Spleen (tissue), 11 donors: Measurements from ENCODE around the gene TOR4A. TPM values are rescaled to one million over a fixed set of nuclear protein-coding genes. Genes with fewer than 3 reads are reported as not detected.

Experiments used
- DNase-seq: peaks from one replicate; pipeline ENCODE4 v3.0.0-alpha.2; 2020
- H3K27ac ChIP-seq, 8 donors: fragments of 200-600 bp; sonication (generic) in 7 of 8; 1 replicate in 4 of 8; 2 replicates in 4 of 8; pipeline versions ENCODE4 v1.5.0 to v1.8.0; 2016 to 2021; ENCODE audit warnings: inconsistent platforms in 4 of 8, mild to moderate bottlenecking in 4 of 8, moderate library complexity in 1 of 8
- H3K27me3 ChIP-seq, 7 donors: fragments of 200-600 bp; sonication (generic) in 6 of 7; replicated peaks in 1 of 7; 1 replicate in 4 of 7; 2 replicates in 3 of 7; pipeline versions ENCODE4 v1.5.0 to v1.8.0; 2016 to 2021; ENCODE audit warnings: inconsistent platforms in 3 of 7, mild to moderate bottlenecking in 1 of 7
- H3K36me3 ChIP-seq, 6 donors: fragments of 200-600 bp; sonication (generic) in 5 of 6; 1 replicate in 4 of 6; 2 replicates in 2 of 6; pipeline versions ENCODE4 v1.5.0 to v1.8.0; 2016 to 2021; ENCODE audit warnings: inconsistent platforms in 2 of 6
- H3K4me1 ChIP-seq, 6 donors: fragments of 200-600 bp; sonication (generic) in 5 of 6; 1 replicate in 3 of 6; 2 replicates in 3 of 6; pipeline versions ENCODE4 v1.5.0 to v1.8.0; 2016 to 2021; ENCODE audit warnings: inconsistent platforms in 3 of 6
- H3K4me3 ChIP-seq, 8 donors: fragments of 200-600 bp; sonication (generic) in 7 of 8; 1 replicate in 4 of 8; 2 replicates in 4 of 8; pipeline versions ENCODE4 v1.5.0 to v1.8.0; 2016 to 2021; ENCODE audit warnings: inconsistent platforms in 4 of 8, mild to moderate bottlenecking in 4 of 8, moderate library complexity in 2 of 8
- H3K9me3 ChIP-seq, 8 donors: fragments of 200-600 bp; sonication (generic) in 7 of 8; 1 replicate in 4 of 8; 2 replicates in 4 of 8; pipeline versions ENCODE4 v1.5.0 to v1.8.0; 2016 to 2021; ENCODE audit warnings: inconsistent platforms in 4 of 8
- CTCF ChIP-seq, 11 experiments: fragments of 200-600 bp in 7 of 11; fragments of 450-650 bp in 4 of 11; sonication (generic) in 4 of 11; IDR thresholded peaks in 8 of 11; conservative IDR thresholded peaks in 3 of 11; 1 replicate in 7 of 11; 2 replicates in 4 of 11; pipeline versions ENCODE4 v1.4.0 to v1.8.0; 2016 to 2021; ENCODE audit warnings: antibody characterized with exemption in 11 of 11, inconsistent platforms in 4 of 11, mild to moderate bottlenecking in 1 of 11
- POLR2A ChIP-seq, 3 donors: fragments of 450-650 bp; IDR thresholded peaks; one replicate each; pipeline ENCODE4 v1.5.1; 2017; ENCODE audit warnings: antibody characterized with exemption in 3 of 3, mild to moderate bottlenecking in 1 of 3
- POLR2AphosphoS5 ChIP-seq, 3 donors: sonication (generic); formaldehyde crosslinking; IDR thresholded peaks; one replicate each; pipeline ENCODE4 v1.5.1; 2017; ENCODE audit warnings: antibody characterized with exemption in 3 of 3
- WGBS, 5 donors: extraction: QIAGEN DNeasy Blood & Tissue Kit in 3 of 5; methylation state at CpG; one replicate each; pipeline versions ENCODE4 v1.1.5 to v1.1.7; 2013 to 2018; 5-methylcytosine and 5-hydroxymethylcytosine counted together
- intact Hi-C: fragments of 100-400 bp; cut with DNase I; formaldehyde crosslinking; loops from one replicate; pipeline ENCODE4 v1.15.0; 2023; ENCODE audit warnings: low total_unique reads
- polyA plus RNA-seq, 3 donors: library from polyadenylated mRNA; stranded (reverse); fragments of 200-250 nt; gene quantifications; one replicate each; pipeline ENCODE4 v1.2.1, GENCODE V29; 2013
- total RNA-seq, 7 donors: library from RNA; depleted of rRNA in 3 of 7; stranded (reverse); fragments of >200 nt in 3 of 7; fragmentation: NEBNext Ultra II Directional in 4 of 7; extraction: Animal tissue kit (Norgen Biotek cat#: 25700) in 4 of 7; gene quantifications; one replicate each; pipeline versions ENCODE4 v1.1.0 to v1.2.1, GENCODE V29; 2016 to 2021
- donor health status: healthy with polysubstance abuse.
- donor health status: DM: no; HTN: no; CAD: no; lungs with moderate emphysema.
- donor health status: DM: no; HTN: no; CAD: no.
- donor health status: Bipolar disorder and iron deficiency.
- donor health status: healthy.
- donor health status: DM: no; HTN: no; CAD: no.
- donor health status: DM: yes; HTN: yes; CAD: no.

The TOR4A gene
- total and polyA plus RNA-seq, 10 donors: 3.2 to 39.9 (median 26.2) TPM

GRCh38 chr9:137271696-137272076 is 5.8 kb upstream of the TOR4A start:
- 17 to 35% (median 27%) methylated on average over 3 of the region's 3 CpGs for WGBS, 5 donors
- intact Hi-C loops: no loop called here
- DNase-seq: peak; percentile 64
- TF ChIP-seq CTCF (IDR thresholded peaks at IDR 0.05 in 8 of 11, conservative IDR thresholded peaks at IDR 0.05 in 3 of 11): no peak
- no peak for TF ChIP-seq POLR2AphosphoS5 (IDR thresholded peaks at IDR 0.05)
- no peak for TF ChIP-seq POLR2A (IDR thresholded peaks at IDR 0.05)
- Histone ChIP-seq H3K36me3 (peaks cover 0 to 72% (median 31%) of the 10 kb centered on the region in 6 donors), H3K9me3 (no peaks in the 10 kb centered on the region), H3K27ac (no peak overlapping the region), H3K4me3 (no peak overlapping the region), H3K27me3 (no peaks in the 10 kb centered on the region), H3K4me1 (peaks cover 18 to 91% (median 56%) of the 10 kb centered on the region in 6 donors)

GRCh38 chr9:137272241-137273094 is 5.1 kb upstream of the TOR4A start:
- Histone ChIP-seq H3K4me1 (peaks cover 21 to 91% (median 62%) of the 10 kb centered on the region in 6 donors), H3K27me3 (no peaks in the 10 kb centered on the region), H3K4me3 (no peak overlapping the region), H3K9me3 (no peaks in the 10 kb centered on the region), H3K27ac (no peak overlapping the region), H3K36me3 (peaks cover 0 to 64% (median 26%) of the 10 kb centered on the region in 6 donors)
- 89 to 94% (median 93%) methylated on average over 3 to 39 of the region's 39 CpGs for WGBS, 5 donors
- intact Hi-C loops: no loop called here
- peak in 1 of 3 donors; percentile 28 for TF ChIP-seq POLR2AphosphoS5 (IDR thresholded peaks at IDR 0.05)
- no peak for TF ChIP-seq CTCF (IDR thresholded peaks at IDR 0.05 in 8 of 11, conservative IDR thresholded peaks at IDR 0.05 in 3 of 11)
- DNase-seq: peak; percentile 73

- intact Hi-C loops: no loop called here
- TF ChIP-seq POLR2A (IDR thresholded peaks at IDR 0.05) (no peak), POLR2AphosphoS5 (IDR thresholded peaks at IDR 0.05) (no peak), CTCF (IDR thresholded peaks at IDR 0.05 in 8 of 11, conservative IDR thresholded peaks at IDR 0.05 in 3 of 11) (no peak)
- H3K4me1 ChIP-seq: peaks cover 21 to 91% (median 60%) of the 10 kb centered on the region in 6 donors
Measured at GRCh38 chr9:137273095-137273490, 4.4 kb upstream of the TOR4A start.

GRCh38 chr9:137273611-137274320 is 3.8 kb upstream of the TOR4A start:
- peak; percentile 70 for DNase-seq
- 64 to 91% (median 83%) methylated on average over 6 to 15 of the region's 15 CpGs for WGBS, 5 donors
- Histone ChIP-seq H3K9me3 (no peaks in the 10 kb centered on the region), H3K27ac (no peak overlapping the region), H3K27me3 (no peaks in the 10 kb centered on the region), H3K4me1 (peaks cover 20 to 91% (median 60%) of the 10 kb centered on the region in 6 donors), H3K36me3 (peaks cover 0 to 54% (median 24%) of the 10 kb centered on the region in 6 donors), H3K4me3 (no peak overlapping the region)
- TF ChIP-seq POLR2A (IDR thresholded peaks at IDR 0.05): no peak
- TF ChIP-seq POLR2AphosphoS5 (IDR thresholded peaks at IDR 0.05): no peak
- no peak for TF ChIP-seq CTCF (IDR thresholded peaks at IDR 0.05 in 8 of 11, conservative IDR thresholded peaks at IDR 0.05 in 3 of 11)
- intact Hi-C loops: no loop called here

More at GRCh38 chr9:137273095-137273490, 4.4 kb upstream of the TOR4A start:
- H3K9me3 ChIP-seq: no peaks in the 10 kb centered on the region
- DNase-seq: no peak
- no peak overlapping the region for H3K4me3 ChIP-seq
- no peak overlapping the region for H3K27ac ChIP-seq
- no peaks in the 10 kb centered on the region for H3K27me3 ChIP-seq
- 88 to 96% (median 92%) methylated on average over 10 to 13 of the region's 13 CpGs for WGBS, 5 donors
- H3K36me3 ChIP-seq: peaks cover 0 to 58% (median 23%) of the 10 kb centered on the region in 6 donors
